Progenitor cell of endocrine pancreas (in vitro differentiated cells): Measurements from ENCODE around the gene CARTPT. TPM values are rescaled to one million over a fixed set of nuclear protein-coding genes. Genes with fewer than 3 reads are reported as not detected.

Source experiments
- DNase-seq: peaks from one replicate; pipeline ENCODE4 v3.0.0; 2021; ENCODE audit warnings: low spot score; ENCODE audit not compliant: unreplicated experiment
- H3K27ac Mint-ChIP-seq: 2 replicates; pipeline ENCODE4 v1.8.0; 2021; ENCODE audit warnings: mild to moderate bottlenecking, moderate library complexity, mixed read lengths
- H3K27me3 Mint-ChIP-seq: 2 replicates; pipeline ENCODE4 v1.8.0; 2021; ENCODE audit warnings: mixed read lengths
- H3K36me3 Mint-ChIP-seq: 2 replicates; pipeline ENCODE4 v1.8.0; 2022; ENCODE audit warnings: mixed read lengths; ENCODE audit not compliant: insufficient read depth
- H3K4me1 Mint-ChIP-seq: 2 replicates; pipeline ENCODE4 v1.8.0; 2021; ENCODE audit warnings: low read depth, mixed read lengths
- H3K4me3 Mint-ChIP-seq: 2 replicates; pipeline ENCODE4 v1.8.0; 2021; ENCODE audit warnings: low read depth, mild to moderate bottlenecking, moderate library complexity, mixed read lengths
- H3K9me3 Mint-ChIP-seq: 2 replicates; pipeline ENCODE4 v1.8.0; 2021; ENCODE audit warnings: low read depth, mixed read lengths
- total RNA-seq: library from RNA; stranded (reverse); gene quantifications from 2 replicates; pipeline ENCODE4 v1.2.1, GENCODE V29; 2021
- TF ChIP-seq, protein P1 (sequence below): fragments of 200-600 bp; sonication (generic); IDR thresholded peaks from one replicate; pipeline ENCODE4 v1.5.0; 2021; ENCODE audit warnings: antibody characterized with exemption, mild to moderate bottlenecking; ENCODE audit not compliant: unreplicated experiment

CARTPT gene
- total RNA-seq, 1 donor from 2014 or later = not detected

DNA sequence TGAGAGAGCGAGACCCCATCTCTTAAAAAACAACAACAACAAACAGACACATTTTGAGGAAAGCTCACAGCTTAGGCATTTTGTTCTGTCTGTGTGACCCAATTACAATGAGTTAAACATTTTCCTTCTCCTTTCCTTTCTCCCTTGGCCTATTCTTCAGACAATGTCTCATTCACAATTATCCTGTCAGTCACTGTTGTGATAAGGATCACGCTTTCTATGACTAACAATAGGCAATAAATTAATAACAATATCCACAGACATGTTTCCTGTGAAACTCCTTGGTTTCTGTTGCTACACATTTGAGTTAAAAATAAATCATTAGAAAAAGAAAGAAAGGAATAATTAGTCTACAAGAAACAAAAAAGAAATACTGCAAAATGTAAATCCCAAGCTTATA, 19.8 kb upstream of the CARTPT start:
- Mint-ChIP-seq H3K4me1 (peaks cover 10% of the 10 kb centered on the region), H3K4me3 (no peak overlapping the region), H3K27ac (no peak overlapping the region), H3K27me3 (peaks cover 21% of the 10 kb centered on the region), H3K36me3 (no peaks in the 10 kb centered on the region), H3K9me3 (no peaks in the 10 kb centered on the region)
- TF ChIP-seq, protein P1, sequence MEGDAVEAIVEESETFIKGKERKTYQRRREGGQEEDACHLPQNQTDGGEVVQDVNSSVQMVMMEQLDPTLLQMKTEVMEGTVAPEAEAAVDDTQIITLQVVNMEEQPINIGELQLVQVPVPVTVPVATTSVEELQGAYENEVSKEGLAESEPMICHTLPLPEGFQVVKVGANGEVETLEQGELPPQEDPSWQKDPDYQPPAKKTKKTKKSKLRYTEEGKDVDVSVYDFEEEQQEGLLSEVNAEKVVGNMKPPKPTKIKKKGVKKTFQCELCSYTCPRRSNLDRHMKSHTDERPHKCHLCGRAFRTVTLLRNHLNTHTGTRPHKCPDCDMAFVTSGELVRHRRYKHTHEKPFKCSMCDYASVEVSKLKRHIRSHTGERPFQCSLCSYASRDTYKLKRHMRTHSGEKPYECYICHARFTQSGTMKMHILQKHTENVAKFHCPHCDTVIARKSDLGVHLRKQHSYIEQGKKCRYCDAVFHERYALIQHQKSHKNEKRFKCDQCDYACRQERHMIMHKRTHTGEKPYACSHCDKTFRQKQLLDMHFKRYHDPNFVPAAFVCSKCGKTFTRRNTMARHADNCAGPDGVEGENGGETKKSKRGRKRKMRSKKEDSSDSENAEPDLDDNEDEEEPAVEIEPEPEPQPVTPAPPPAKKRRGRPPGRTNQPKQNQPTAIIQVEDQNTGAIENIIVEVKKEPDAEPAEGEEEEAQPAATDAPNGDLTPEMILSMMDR = no peak
- no peak for DNase-seq

DNA sequence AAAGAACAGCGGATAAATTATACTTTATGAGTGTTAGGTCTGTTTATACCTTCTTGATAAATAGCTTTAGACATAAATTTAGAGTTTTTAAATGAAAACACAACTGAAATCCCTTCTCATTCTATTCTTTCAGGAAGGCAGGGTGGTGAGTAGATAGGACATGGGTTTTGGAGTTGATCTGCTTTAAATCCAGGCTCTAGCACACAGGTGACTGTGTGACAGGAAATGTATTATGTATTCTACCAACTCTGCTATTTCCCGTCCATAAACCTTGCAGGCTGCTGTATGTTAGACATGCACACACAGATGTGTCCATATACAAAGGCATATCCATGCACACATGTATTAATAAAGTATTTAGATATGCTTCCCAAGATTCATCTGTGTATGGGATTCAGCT, 19.3 kb upstream of the CARTPT start:
- TF ChIP-seq, protein P1 = no peak
- H3K9me3 Mint-ChIP-seq = no peaks in the 10 kb centered on the region
- no peak overlapping the region for H3K27ac Mint-ChIP-seq
- no peaks in the 10 kb centered on the region for H3K36me3 Mint-ChIP-seq
- peaks cover 27% of the 10 kb centered on the region for H3K27me3 Mint-ChIP-seq
- no peak overlapping the region for H3K4me3 Mint-ChIP-seq
- peaks cover 7% of the 10 kb centered on the region for H3K4me1 Mint-ChIP-seq
- DNase-seq = no peak

DNA sequence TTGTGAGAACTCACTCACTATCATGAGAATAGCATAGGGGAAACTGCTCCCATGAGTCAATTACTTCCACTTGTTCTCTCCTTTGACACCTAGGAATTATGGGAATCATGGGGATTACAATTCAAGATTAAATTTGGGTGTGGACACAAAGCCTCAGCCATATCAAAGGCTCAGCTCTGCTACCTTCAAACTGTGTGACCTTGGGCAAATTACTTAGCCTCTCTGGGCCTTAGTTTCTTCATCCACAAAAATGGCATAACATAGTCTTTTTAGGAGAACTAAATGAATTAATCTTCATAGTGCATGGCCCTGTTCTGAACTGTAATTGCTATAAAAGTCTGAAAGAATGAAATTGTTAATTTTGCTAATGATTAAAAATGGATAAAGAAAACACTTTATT, 18.3 kb upstream of the CARTPT start:
- peaks cover 37% of the 10 kb centered on the region for H3K27me3 Mint-ChIP-seq
- H3K27ac Mint-ChIP-seq = no peak overlapping the region
- DNase-seq = no peak
- H3K4me1 Mint-ChIP-seq = peaks cover 5% of the 10 kb centered on the region
- TF ChIP-seq, protein P1 = no peak
- no peak overlapping the region for H3K4me3 Mint-ChIP-seq
- H3K36me3 Mint-ChIP-seq = no peaks in the 10 kb centered on the region
- H3K9me3 Mint-ChIP-seq = no peaks in the 10 kb centered on the region

DNA sequence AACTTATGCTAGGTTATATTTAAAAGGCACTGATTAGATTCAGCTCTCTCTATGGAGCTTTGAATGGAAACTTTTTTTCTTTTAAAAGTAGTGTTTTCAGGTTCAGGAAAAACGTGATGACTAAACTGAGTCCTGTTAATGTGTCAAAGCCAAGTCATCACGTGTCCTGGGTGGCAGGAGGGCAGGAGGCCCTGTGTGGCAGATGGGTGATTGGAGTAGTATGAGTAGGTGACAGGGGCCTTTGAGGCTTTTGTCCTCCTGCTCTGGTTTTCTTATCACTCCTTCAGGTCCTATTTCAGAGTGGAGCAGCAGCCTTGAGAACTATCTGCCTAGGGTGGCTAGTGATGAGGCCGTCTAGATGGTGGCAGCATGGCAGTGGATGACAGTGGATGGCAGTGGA, 17.7 kb upstream of the CARTPT start:
- no peaks in the 10 kb centered on the region for H3K9me3 Mint-ChIP-seq
- H3K4me1 Mint-ChIP-seq = peaks cover 5% of the 10 kb centered on the region
- no peak for DNase-seq
- TF ChIP-seq, protein P1 = no peak
- H3K27me3 Mint-ChIP-seq = peaks cover 43% of the 10 kb centered on the region
- no peaks in the 10 kb centered on the region for H3K36me3 Mint-ChIP-seq
- no peak overlapping the region for H3K27ac Mint-ChIP-seq
- no peak overlapping the region for H3K4me3 Mint-ChIP-seq

DNA sequence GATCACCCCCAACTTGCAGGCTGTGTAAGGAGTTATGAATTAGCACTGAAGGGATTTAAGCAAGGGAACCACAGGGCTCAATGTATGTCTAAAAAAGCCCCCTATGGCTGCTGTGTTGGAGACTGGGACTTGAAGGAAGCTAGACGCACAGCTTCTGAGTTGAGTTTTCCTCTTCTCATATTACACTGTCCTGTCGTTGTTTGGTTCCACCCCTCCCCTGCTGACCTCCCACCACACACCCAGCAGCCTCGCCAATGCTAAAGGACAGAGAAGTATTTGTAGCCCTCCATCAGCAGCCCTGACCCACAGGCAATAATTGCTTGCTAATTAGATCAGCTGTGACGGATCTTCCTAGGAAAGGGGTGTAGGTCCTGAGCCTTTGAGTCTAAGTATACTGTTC, 15.1 kb upstream of the CARTPT start:
- Mint-ChIP-seq H3K27me3 (peaks cover 63% of the 10 kb centered on the region), H3K27ac (no peak overlapping the region), H3K4me1 (peaks cover 7% of the 10 kb centered on the region), H3K9me3 (no peaks in the 10 kb centered on the region), H3K4me3 (no peak overlapping the region), H3K36me3 (no peaks in the 10 kb centered on the region)
- DNase-seq = no peak
- TF ChIP-seq, protein P1 = no peak

DNA sequence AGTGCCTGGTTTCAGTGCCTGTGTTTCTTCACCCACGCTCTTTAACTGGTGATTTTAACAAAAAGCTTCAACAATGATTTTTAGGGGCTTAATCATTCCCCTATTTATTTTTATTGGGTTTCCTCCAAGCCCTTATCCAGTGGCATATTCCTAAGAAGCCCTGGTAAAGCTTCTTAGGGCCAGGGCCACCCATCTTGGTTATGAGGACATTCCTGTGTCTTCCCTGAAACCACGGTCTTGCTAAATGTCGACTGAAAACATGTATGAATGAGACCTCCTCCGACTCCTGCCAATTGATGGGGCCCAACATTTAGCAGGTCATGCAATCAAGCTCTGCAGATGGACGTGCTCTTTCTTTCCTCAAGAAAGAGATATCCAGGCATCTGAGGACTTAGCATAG, 13.7 kb upstream of the CARTPT start:
- Mint-ChIP-seq H3K27me3 (peaks cover 78% of the 10 kb centered on the region), H3K4me3 (no peak overlapping the region), H3K9me3 (no peaks in the 10 kb centered on the region), H3K4me1 (peaks cover 4% of the 10 kb centered on the region), H3K27ac (no peak overlapping the region), H3K36me3 (no peaks in the 10 kb centered on the region)
- TF ChIP-seq, protein P1 = no peak
- DNase-seq = no peak
